ENCODE data around the gene BRMS1. TPM values are rescaled to one million over a fixed set of nuclear protein-coding genes. Genes with fewer than 3 reads are reported as not detected.
"Not testable (repeated sequence)": the region's sequence is repeated elsewhere in the genome, so short reads cannot be mapped to it uniquely, and the experiment has no call there.

BRMS1 gene
- total RNA-seq, 1 experiment from 2014 or later, result 69.9 TPM

DNA sequence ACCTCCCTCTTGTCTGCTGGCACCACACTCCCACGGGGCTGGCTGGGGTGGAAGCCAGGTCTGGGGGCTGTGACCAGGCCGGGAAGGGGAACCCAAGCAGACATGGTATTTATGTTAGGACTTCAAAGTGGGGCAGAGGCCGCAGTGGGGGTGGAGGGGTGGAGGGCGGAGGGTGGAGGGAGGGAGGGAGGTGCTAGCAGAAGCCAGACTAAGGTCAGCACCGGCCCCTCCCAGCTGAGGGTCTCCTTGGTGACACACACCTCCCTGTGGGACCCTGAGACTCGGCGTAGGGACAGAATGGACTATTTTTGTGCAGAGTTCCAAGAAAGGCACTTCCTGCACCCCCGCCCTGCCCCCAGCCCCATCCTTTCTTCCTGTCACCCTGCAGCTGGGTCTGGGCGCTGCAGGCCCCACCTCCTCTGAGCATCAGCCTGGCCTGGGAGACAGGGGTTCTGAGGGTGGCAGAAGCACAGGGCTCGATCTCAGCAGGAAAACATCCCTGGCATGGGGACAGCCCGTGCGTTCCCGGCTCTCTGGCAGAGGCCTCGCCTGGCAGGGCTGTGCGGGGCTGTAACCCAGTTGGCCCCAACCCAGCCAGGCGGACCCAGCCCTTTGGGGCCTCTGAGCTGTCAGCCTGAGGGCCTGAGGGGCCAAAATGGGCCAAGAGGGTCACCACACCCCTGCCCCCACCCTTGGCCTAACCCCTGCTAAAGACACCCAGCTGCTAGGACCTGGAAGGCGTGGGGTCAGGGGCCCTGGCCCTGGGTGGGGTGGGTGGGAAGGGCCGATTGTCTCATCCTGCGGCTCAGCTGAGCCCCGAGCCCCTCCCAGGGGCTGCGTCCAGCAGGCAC, 18.4 kb downstream of the BRMS1 start:
- DNase-seq (ENCODE audit: low read depth), result no peak

DNA sequence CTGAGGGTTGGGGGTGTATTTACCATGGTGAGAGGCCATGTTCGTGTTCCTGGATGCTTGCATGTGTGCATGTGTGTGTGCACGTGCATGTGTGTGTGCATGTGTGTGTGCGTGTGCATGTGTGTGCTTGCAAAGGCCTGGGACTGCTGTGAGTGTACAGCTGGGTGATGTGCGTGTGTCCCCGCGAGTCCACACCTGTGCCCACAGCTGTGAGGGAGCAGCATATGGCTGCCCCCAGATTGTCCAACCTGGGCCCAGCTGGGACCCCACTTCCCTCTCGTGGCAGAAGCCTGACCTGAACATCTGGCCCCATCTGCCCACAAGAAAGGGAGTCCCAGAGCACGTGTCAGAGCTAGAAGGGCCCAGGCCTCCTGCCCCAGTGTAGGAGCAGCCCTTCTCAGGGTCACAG, 19.6 kb downstream of the BRMS1 start:
- DNase-seq (ENCODE audit: low read depth), result no peak

DNA sequence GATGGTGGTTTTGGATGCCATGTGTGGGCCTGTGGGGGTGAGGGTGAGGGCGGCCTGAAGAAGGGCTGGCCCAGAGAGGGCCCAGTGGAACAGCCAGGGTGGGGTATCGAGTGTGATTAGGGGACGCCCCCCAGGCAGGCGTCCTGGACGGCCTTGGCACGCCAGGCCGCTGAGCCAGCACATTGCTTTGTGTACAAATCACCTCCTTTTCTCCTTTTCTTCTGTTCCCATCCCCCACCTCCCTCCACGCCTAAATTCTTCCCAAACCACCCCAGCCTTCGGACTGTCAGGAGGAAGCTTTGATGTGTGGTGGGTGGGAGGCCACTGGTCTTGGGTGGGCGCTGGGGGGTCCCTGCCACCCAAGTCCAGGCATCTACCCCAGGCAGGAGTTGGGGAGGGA, 20.2 kb downstream of the BRMS1 start:
- DNase-seq (ENCODE audit: low read depth), result no peak

DNA sequence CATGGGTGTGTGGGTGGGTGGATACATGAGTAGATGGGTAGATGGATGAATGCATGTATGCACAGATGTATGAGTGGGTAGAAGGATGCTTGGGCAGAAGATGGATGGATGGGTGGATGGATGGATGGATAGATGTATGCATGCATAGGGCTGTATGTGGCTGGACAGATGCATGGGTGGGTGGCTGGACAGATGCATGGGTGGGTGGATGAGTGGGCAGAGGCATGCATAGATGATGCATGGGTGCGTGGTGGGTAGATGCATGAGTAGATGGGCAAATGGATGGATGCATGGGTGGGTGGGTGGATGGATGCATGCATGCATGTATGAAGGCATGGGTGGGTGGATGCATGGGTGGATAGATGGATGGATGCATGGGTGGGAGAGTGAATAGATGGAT, 21.2 kb downstream of the BRMS1 start:
- no peak for DNase-seq (ENCODE audit: low read depth)

DNA sequence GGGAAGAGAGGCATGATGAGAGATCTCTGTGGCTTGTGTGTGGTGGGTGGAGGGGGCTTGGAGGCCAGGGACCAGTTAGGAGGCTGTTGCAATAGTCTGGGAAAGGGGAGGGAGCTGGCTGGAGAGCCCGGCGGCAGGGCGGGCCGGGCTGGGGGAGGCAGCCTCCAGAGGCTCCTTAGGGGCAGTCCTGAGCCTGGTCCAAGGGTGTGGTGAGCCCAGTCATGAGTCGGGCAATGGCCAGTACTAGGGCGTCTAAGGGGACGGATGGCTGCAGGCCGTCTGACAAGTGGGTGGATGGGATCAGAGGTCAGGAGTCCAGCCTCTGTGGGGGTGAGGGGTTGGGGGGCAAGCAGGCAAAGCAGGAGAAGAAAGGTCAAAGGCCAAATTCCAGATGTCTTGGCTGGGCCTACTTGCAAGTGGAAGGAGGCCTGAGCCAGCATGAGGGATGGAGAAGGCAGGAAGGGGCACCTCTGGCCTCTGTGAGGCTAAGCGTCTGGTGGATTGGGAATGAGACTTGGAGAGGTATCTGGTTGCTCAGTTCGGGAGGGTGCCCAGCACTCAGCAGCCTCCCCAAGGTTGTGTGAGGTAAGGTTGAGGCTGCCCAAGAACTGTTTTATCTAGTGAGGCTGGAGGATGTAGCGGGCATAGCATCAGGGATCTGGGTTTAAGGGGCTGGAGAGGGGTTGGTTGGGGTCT, 22.0 kb downstream of the BRMS1 start:
- no peak for DNase-seq (ENCODE audit: low read depth)

DNA sequence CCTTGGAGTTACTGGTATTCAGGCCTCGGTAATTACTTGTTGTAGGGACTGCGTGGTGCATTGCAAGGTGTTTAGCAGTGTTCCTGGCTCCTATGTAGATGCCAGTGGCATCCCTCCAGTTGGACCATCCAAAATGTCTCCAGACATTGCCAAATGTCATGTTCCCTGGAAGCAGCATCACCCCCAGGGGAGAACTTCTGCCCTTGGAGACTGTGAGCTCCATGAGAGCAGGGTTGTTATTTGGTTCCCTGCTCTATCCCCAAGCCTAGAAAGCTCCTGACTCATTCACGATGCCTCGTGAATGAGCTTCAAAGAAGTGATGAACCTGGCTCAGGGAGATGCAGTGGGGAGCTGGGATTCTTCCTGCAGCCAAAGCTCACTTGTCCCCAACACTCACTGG, 23.3 kb downstream of the BRMS1 start:
- DNase-seq (ENCODE audit: low read depth), result no peak

DNA sequence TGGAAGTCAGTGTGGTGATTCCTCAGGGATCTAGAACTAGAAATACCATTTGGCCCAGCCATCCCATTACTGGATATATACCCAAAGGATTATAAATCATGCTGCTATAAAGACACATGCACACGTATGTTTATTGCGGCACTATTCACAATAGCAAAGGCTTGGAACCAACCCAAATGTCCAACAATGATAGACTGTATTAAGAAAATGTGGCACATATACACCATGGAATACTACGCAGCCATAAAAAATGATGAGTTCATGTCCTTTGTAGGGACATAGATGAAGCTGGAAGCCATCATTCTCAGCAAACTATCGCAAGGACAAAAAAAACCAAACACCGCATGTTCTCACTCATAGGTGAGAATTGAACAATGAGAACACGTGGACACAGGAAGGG, 24.2 kb downstream of the BRMS1 start:
- DNase-seq (ENCODE audit: low read depth), result not testable (repeated sequence)

DNA sequence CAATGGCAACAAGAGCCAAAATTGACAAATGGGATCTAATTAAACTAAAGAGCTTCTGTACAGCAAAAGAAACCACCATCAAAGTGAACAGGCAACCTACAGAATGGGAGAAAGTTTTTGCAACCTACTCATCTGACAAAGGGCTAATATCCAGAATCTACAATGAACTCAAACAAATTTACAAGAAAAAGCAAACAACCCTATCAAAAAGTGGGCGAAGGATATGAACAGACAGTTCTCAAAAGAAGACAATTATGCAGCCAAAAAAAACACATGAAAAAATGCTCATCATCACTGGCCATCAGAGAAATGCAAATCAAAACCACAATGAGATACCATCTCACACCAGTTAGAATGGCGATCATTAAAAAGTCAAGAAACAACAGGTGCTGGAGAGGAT, 24.6 kb downstream of the BRMS1 start:
- not testable (repeated sequence) for DNase-seq (ENCODE audit: low read depth)

DNA sequence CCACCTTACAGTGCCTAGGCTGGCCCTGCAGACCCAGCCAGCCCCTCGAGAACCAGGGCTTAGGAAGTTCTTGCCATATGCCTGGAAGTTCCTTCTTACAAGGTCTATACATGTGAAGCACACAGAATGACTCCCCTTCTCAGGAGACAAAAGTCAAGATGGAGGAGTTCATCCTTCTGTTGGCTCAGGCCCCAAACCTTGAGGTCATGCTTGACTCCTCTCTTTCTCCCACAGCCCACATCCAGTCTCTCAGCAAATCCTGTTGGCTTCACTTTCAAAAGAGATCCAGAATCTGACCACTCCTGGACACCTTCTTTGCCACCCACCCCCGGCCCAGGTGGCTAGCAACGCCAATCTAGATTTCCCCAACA, 26.3 kb downstream of the BRMS1 start:
- DNase-seq (ENCODE audit: low read depth), result no peak

DNA sequence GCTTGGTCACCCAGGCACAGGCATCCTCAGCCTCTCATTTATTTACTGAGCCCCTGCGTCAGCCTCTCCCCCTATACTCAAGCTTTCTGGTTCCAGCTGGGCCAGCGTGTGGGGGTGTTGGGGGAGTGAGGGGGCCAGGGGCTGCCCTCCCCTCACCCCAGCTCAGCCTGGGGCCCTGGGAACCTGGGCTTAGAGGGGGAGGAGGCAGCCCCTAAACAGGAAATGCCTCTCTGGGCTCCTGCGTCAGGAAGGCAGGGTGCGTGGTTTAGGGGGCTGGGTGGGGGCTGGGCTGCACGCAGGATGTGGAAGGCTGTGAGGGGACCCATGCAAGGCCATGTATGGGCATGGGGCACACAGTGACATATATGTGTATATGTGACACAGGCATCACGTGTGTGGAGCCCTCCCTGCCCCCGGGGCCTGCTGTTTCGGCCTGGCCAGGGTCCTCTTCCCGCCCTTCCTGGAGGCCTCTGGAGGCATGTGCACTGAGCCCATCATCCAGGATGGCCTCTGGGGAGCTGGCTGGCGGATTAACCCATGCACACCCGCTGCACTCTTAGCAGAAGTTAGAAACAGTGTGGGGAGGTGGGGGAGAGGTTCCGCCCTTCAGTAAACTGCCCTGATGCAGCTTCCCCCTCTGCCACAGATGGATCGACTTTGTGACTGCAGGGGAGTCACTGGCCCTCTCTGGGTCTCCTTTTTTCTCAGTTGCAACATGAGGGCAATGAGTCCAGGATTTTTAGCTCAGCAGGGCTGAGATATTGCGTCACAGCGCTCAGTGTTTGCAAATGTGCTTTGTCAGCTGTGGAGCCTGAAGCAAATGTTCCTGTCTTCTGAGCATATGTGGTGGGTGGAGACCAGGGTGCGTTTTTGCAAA, 26.9 kb downstream of the BRMS1 start:
- DNase-seq (ENCODE audit: low read depth), result no peak

DNA sequence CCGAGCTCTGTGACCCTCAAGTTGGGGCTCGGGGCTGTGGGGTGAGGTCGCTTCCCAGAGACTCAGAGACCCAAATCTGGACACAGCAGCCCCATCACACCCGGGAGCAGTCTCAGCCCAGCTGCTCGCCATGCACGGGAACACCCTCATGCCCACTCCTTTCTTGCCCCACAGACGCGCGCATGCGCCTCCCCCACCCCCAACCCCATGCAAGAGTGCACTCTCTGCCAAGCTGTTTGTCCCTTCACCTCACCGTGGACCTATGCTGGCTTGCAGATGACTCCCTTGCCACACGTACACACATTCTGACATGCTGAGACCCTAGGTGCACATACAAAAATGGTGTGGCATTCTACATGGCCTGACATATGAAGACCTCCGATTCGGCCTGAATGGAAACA, 27.6 kb downstream of the BRMS1 start:
- no peak for DNase-seq (ENCODE audit: low read depth)

DNA sequence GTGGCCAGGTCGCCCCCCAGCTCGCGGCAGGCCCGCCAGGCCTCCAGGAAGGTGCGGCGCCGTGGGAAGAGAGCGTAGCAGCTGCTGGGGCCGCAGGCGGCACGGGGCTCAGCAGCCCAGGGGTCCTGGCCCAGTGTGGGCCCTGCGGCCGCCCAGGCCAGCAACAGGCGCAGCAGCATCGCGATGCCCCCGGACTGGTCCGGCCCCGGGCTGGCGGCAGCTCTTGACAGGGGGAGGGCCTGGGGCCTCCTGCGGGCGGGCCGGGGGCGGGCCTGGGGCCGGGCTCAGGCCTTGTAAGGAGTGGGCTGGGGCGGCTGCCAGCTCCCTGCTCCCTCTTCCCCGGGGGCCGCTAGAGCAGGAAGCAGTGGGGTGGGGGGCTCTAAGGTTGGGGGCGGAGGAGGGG, 28.1 kb downstream of the BRMS1 start, which contains the start of gene CD248:
Gene CD248 (minus strand): TSS at position 196 of the 403 bp plus-strand sequence. CDS start 17 bp downstream, at position 179.
- DNase-seq (ENCODE audit: low read depth), result no peak

DNA sequence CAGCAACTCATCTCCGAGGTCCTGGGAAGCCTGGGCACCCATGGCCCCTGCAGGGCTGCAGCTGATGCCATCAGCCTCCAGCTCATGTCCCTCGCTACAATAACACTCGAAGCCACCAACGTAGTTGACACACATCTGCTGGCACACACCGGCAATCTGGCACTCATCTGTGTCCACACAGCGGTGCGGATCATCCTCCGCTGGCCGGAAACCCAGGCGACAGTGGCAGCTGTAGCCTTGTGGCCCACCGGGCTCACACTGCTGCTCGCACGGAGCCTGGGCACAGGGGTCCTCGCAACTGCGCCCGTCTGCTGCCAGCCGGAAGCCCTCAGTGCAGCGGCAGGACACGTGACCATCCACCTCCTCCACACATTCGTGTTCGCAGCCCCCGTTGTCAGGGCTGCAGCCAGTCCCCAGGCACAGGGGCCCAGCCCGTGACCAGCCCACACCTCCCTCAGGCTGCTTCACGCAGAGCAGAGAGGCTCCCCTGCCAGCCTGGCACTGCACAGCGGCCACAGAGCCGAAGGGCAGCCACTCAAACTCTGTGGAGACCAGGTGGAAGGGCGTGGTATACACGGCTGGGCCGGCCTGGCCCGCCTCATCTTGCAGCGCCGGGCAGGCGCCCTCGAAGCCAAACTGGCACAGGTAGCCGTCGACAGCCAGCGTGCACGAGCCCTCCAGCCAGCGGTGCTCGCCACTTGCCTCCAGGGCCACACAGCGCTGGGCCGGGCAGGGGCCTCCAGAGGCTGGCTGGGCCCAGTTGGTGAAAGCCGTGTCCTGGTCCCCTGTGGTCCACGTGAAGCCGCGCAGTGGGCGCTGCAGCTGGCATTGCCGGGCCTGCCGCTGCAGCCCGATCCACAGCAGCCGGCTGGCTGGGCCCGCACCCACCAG, 28.7 kb downstream of the BRMS1 start:
- no peak for DNase-seq (ENCODE audit: low read depth)

DNA sequence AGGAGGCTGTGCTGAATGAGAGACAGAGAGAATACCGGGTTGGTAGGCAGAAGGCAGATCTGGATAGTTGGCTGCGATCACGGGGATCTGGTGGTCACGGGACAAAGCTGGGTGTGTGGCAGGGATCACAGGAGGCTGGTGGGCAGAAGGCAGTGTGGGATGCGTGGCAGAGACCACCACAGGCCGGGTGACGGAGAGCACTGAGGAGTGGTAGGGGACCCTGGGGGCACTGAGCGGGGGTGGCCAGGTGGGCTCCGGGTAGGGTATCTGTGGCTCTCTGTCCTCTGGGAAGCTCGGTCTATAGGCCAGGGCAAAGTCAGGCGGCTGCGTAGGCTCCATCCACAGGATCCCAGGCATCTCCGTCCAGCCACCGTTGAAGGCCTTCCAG, 29.4 kb downstream of the BRMS1 start:
- no peak for DNase-seq (ENCODE audit: low read depth)

DNA sequence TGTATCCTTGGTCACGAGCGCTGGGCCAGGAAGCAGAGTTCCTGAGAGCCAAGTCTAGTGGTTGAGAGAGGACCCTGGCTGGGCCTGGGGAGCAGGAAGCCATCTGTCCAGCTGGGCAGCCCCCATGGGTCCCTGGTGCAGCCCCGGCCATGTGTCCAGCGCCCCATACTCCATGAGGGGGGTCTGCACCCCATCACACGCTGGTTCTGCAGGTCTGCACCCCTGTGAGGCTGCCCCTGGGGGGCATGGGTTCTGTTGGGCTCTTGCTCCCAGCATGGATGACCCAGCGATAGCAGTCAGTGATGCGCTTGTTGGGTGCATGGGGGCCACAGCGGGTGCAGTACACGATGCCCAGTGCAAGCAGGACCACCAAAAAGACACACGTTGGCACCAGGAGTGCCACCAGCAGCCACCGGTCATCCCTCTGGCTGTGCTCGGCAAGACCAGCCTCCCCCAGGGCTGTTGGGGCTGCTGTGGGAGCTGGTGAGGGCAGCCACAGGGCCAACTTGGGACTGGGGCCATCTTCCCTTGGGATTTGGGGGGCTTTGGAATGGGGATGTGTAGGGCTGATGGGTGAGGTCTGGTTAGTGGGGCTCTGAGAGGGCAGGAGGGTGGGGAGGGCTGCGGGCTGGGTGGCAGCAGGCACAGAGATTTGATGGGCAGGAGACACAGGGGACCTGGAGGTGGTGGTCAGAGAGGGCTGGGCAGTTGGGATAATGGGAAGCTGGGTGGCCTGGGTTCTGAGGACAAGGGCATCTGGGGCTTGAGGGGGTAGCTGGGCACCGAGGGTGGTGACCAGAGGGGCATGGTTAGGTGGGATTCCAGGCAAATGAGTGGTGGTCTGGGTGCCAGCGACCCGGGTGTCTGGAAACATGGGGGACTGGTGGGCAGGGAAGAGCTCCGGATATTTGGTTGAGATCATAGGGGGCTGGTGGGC, 30.1 kb downstream of the BRMS1 start:
- no peak for DNase-seq (ENCODE audit: low read depth)

DNA sequence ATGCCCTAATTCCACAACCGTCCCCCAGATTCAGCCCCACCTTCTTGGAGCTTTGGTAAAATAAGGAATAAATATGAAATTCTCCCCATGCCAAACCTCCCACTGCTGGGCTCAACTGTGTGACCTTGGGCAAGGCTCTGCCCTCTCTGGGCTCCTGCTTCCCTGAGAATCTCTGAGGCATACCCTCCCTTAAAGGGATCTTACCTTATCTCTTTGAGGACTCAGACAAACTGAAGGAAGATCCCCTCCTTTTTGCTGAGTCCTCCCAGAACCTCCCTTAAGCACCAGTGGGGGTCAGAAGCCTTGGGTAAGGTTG, 30.8 kb downstream of the BRMS1 start:
- DNase-seq (ENCODE audit: low read depth), result no peak

DNA sequence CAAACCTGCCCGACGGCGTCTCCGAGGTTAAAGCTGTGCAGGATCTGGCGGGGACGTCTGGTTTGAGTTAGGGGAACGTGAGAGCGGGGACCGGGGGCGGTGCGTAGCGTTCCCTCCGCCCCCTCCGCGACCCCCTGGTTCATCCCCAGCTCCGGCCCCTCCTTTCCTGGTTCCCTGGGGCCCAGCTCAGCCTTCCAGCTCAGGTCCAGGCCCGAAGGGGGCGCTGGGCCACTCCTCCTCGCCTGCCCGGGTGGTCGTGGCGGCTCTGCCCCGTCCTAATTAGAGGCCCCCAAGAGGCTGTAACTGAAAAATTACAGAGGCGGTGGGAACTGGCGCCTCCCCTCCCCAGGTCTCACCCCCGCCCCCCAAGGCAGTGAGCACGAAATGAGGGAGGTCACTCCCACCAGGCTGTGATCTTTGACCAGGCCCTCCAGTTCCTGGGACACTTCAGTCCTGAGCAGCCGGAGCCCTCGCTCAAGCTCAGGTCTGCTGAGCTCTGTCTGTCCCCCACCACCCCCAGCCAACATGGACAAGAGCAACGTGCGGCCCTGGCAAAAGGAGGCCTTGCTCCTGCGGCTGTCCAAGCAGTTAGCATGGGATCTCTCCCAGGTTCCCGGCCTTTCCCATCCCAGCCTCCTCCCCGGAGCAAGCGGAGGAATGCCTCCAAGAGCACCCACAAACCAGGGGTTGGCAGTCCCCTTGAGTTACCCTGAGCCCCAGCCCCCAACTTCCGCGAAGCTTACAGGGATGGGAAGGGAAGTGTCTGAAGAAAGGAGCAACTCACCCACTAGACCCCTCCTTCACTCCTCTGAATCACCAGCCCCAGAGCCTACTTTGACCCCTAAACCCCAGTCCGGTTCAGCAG, 31.4 kb downstream of the BRMS1 start:
- no peak for DNase-seq (ENCODE audit: low read depth)

DNA sequence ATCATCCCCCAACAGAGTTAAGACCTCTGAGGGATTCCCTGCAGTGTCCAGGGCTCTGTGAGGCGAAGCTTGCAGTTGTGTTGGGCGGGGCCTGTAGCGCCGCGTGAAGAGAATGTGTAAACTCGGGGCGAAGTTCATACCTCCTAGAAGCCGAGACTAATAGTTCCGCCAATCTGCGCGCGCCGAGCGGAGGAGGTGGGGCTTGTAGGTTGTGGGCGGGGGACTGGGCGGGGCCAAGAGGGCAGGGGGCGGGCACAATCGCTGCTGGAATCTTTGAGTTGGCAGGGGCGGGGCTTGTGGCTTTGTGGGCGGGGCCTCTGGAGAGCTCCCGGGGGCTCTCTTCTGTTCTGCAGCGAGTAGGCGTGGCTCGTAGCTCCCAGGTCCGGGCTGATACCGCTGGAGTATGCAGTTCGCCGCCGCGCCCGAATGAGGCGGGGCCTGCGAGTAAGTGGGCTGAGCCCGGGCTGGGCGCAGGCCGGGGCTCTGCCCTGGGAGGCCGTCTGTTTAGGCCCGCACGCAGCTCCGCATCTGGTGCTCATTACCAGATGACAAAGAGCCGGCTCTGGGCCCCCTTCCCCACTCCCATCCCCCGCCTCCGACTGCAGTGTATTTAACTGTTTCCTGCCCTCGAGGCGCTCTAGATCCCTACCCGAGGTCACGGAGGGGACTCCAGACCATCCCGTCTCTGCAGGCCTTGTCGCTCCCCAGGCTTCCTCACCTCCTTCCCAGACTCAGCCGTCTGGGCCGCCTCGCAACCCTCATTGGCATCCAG, 32.2 kb downstream of the BRMS1 start:
- peak; percentile 92 for DNase-seq (ENCODE audit: low read depth)

Data from HT1080 (cell line).